ENCODE results near the gene SBK1. TPM values are rescaled to one million over a fixed set of nuclear protein-coding genes. Genes with fewer than 3 reads are reported as not detected.

SBK1 gene
- total RNA-seq, 4 donors from 2014 or later = 1.8 to 6.4 (median 4.5) TPM

GRCh38 chr16:28289048-28289447 is 3.3 kb upstream of the SBK1 start:
- Histone ChIP-seq H3K36me3 (no peaks in the 10 kb centered on the region), H3K27me3 (no peaks in the 10 kb centered on the region), H3K4me3 (no peak overlapping the region), H3K4me1 (peaks cover 47 to 54% of the 10 kb centered on the region in 2 donors), H3K9me3 (no peaks in the 10 kb centered on the region), H3K27ac (peak overlapping the region; percentile 29 to 82 (median 74))
- TF ChIP-seq POLR2A (IDR thresholded peaks at IDR 0.05) (no peak), CTCF (IDR thresholded peaks at IDR 0.05 in 4 of 5, conservative IDR thresholded peaks at IDR 0.05 in 1 of 5) (no peak)
- peak in 1 of 2 donors; percentile 69 for ATAC-seq
- in situ Hi-C loops (cut with MboI; ENCODE audit: low sequenced_read_pairs in 4 of 4) (no loop called here), intact Hi-C loops (cut with DNase I; ENCODE audit: low total_unique reads) (no loop called here)
- no peak for DNase-seq

GRCh38 chr16:28289939-28290858 is 2.1 kb upstream of the SBK1 start:
- H3K27ac ChIP-seq = peak overlapping the region; percentile 29 to 82 (median 74)
- ATAC-seq = no peak
- no peak for DNase-seq
- H3K4me1 ChIP-seq = peaks cover 39 to 50% of the 10 kb centered on the region in 2 donors
- no peaks in the 10 kb centered on the region for H3K27me3 ChIP-seq
- TF ChIP-seq POLR2A (IDR thresholded peaks at IDR 0.05) = no peak
- TF ChIP-seq CTCF (IDR thresholded peaks at IDR 0.05 in 4 of 5, conservative IDR thresholded peaks at IDR 0.05 in 1 of 5) = no peak
- intact Hi-C loops (cut with DNase I; ENCODE audit: low total_unique reads) (loop anchor here (10.0 kb wide), 1 partner anchor 75 kb away; the partner anchor contains the start of gene XPO6), in situ Hi-C loops (cut with MboI; ENCODE audit: low sequenced_read_pairs in 4 of 4) (no loop called here)
- H3K9me3 ChIP-seq = no peaks in the 10 kb centered on the region
- H3K36me3 ChIP-seq = no peaks in the 10 kb centered on the region
- H3K4me3 ChIP-seq = no peak overlapping the region

- in situ Hi-C loops (cut with MboI; ENCODE audit: low sequenced_read_pairs in 4 of 4) (no loop called here), intact Hi-C loops (cut with DNase I; ENCODE audit: low total_unique reads) (loop anchor here (10.0 kb wide), 1 partner anchor 76 kb away; the partner anchor contains the start of gene XPO6)
- Histone ChIP-seq H3K27ac (peak overlapping the region; percentile 29 to 82 (median 74)), H3K4me3 (no peak overlapping the region), H3K4me1 (peaks cover 39 to 47% of the 10 kb centered on the region in 2 donors), H3K9me3 (no peaks in the 10 kb centered on the region), H3K36me3 (no peaks in the 10 kb centered on the region), H3K27me3 (no peaks in the 10 kb centered on the region)
- TF ChIP-seq CTCF (IDR thresholded peaks at IDR 0.05 in 4 of 5, conservative IDR thresholded peaks at IDR 0.05 in 1 of 5) (no peak), POLR2A (IDR thresholded peaks at IDR 0.05) (no peak)
- DNase-seq = no peak
- ATAC-seq = no peak
Observed at GRCh38 chr16:28290859-28291254, 1.5 kb upstream of the SBK1 start.

- no peaks in the 10 kb centered on the region for H3K27me3 ChIP-seq
- DNase-seq (no peak), ATAC-seq (peak in 1 of 2 donors; percentile 10)
- peak overlapping the region; percentile 59 to 72 (median 62) for H3K4me3 ChIP-seq
- H3K36me3 ChIP-seq = no peaks in the 10 kb centered on the region
- in situ Hi-C loops (cut with MboI; ENCODE audit: low sequenced_read_pairs in 4 of 4) (no loop called here), intact Hi-C loops (cut with DNase I; ENCODE audit: low total_unique reads) (loop anchor here (2.0 to 10.0 kb wide), 2 partner anchors 32 to 78 kb away; partner anchors contain the start of gene XPO6)
- peaks cover 36 to 43% of the 10 kb centered on the region in 2 donors for H3K4me1 ChIP-seq
- no peak for TF ChIP-seq POLR2A (IDR thresholded peaks at IDR 0.05)
- no peak for TF ChIP-seq CTCF (IDR thresholded peaks at IDR 0.05 in 4 of 5, conservative IDR thresholded peaks at IDR 0.05 in 1 of 5)
- H3K27ac ChIP-seq = peak overlapping the region; percentile 59 to 80 (median 68)
- no peaks in the 10 kb centered on the region for H3K9me3 ChIP-seq
Observed at GRCh38 chr16:28292731-28293600, 641 bp downstream of the SBK1 start.
